Natural killer cell (primary cell): ENCODE data around the gene HSPB6. TPM values are rescaled to one million over a fixed set of nuclear protein-coding genes. Genes with fewer than 3 reads are reported as not detected.

Experiments used
- ATAC-seq, 3 donors: fragments of 150-1000 bp in 2 of 3; fragments of 200-7000 bp in 1 of 3; cut with Tn5 transposase; 1 replicate in 1 of 3; 2 replicates in 2 of 3; pipeline ENCODE4 v1.10.0; 2021; ENCODE audit warnings: mild to moderate bottlenecking in 2 of 3, moderate library complexity in 2 of 3
- DNase-seq, 2 donors: peaks; one replicate each; pipeline versions ENCODE4 v3.0.0 to v3.0.0-alpha.2; 2013 to 2021; ENCODE audit warnings: mixed read lengths in 1 of 2
- H3K27ac ChIP-seq: one replicate; pipeline ENCODE4 v1.5.1; 2013; ENCODE audit warnings: mild to moderate bottlenecking, low read length
- H3K27me3 ChIP-seq: one replicate; pipeline ENCODE4 v1.6.1; 2013; ENCODE audit warnings: low read length; ENCODE audit not compliant: control insufficient read depth, insufficient read depth
- H3K36me3 ChIP-seq: one replicate; pipeline ENCODE4 v1.6.1; 2013; ENCODE audit warnings: low read length; ENCODE audit not compliant: control insufficient read depth, insufficient read depth
- H3K4me1 ChIP-seq: one replicate; pipeline ENCODE4 v1.6.1; 2013; ENCODE audit warnings: low read length; ENCODE audit not compliant: control insufficient read depth, insufficient read depth
- H3K4me3 ChIP-seq: one replicate; pipeline ENCODE4 v1.5.1; 2013; ENCODE audit warnings: low read length
- H3K9me3 ChIP-seq: one replicate; pipeline ENCODE4 v1.6.1; 2013; ENCODE audit warnings: low read length; ENCODE audit not compliant: control insufficient read depth, insufficient read depth
- H3K27ac Mint-ChIP-seq, 2 donors: one replicate each; pipeline ENCODE4 v1.8.0; 2022; ENCODE audit warnings: mild to moderate bottlenecking in 2 of 2, mixed read lengths in 2 of 2, moderate library complexity in 1 of 2
- H3K27me3 Mint-ChIP-seq, 2 donors: one replicate each; pipeline ENCODE4 v1.8.0; 2022; ENCODE audit warnings: low read depth in 2 of 2, mixed read lengths in 2 of 2
- H3K36me3 Mint-ChIP-seq: one replicate; pipeline ENCODE4 v1.8.0; 2022; ENCODE audit warnings: mixed read lengths
- H3K4me1 Mint-ChIP-seq, 2 donors: one replicate each; pipeline ENCODE4 v1.8.0; 2022; ENCODE audit warnings: mixed read lengths in 2 of 2
- H3K4me3 Mint-ChIP-seq: one replicate; pipeline ENCODE4 v1.8.0; 2022; ENCODE audit warnings: mild to moderate bottlenecking, moderate library complexity, mixed read lengths
- H3K9me3 Mint-ChIP-seq, 2 donors: one replicate each; pipeline ENCODE4 v1.8.0; 2022; ENCODE audit warnings: mixed read lengths in 2 of 2
- WGBS: methylation state at CpG from one replicate; pipeline ENCODE4 v1.1.7; 2013; ENCODE audit warnings: missing lambda C conversion rate; ENCODE audit not compliant: insufficient coverage; 5-methylcytosine and 5-hydroxymethylcytosine counted together
- intact Hi-C: fragments of 100-400 bp; cut with micrococcal nuclease; formaldehyde crosslinking; loops from one replicate; pipeline ENCODE4 v1.14.2; 2022
- total RNA-seq, 4 donors: library from RNA; stranded (reverse); fragments of 120-200 nt in 1 of 4; gene quantifications; one replicate each; pipeline versions ENCODE4 v1.2.3 to v1.2.4, GENCODE V29; 2013 to 2022
- TF ChIP-seq, protein P1 (sequence below): fragments of 200-600 bp; IDR thresholded peaks from one replicate; pipeline ENCODE4 v1.8.0; 2022; ENCODE audit warnings: antibody characterized with exemption

Gene HSPB6
- not detected for total RNA-seq
- not detected for total RNA-seq (2013)

DNA sequence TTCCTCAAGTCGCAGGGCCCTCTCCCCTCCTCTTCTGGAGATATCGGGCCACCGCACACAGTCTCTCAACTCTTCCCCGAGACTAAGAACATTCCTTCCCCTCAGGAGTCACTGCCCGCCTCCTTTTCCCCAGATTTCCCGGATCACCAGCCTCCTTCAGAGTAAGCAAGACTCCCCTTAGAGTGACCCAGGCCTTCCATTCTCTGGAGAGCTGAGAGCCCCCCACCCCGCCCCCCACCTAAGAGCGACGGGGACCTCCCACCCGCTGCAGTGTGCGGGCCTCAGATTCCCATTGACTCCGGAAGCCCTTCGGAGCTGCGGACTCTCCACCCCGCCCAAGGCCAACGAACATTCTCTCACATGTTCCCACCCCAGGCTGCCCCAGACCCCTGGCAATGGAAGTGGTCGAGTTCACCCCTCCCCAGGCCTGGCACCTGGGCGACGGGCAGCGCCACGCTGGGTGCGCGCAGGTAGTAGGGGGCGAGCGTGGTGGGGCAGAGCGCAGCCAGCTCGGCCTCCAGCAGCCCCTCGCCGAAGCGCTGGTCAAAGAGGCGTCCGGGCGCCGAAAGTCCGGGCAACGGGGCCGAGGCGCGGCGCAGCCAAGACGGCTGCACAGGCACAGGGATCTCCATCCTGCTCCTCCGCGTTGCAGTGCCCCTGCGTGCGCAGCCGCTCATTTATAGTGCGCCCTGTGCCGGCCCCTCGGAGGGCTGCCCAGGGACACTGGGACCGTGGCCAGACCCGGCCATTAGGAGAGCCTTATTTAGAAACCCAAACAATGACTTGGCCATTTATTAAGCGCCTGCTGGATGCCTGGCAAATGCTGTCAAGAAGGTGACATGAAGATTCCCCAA, at the start of gene HSPB6:
Gene HSPB6 (minus strand): TSS at position 653 of the 854 bp plus-strand sequence. CDS start 21 bp downstream, at position 632.
- Mint-ChIP-seq H3K9me3 (no peaks in the 10 kb centered on the region), H3K27me3 (peaks cover 0 to 18% of the 10 kb centered on the region in 2 donors), H3K4me1 (peaks cover 29 to 40% of the 10 kb centered on the region in 2 donors), H3K27ac (peak within 1 kb of the TSS; percentile 93 to 97), H3K36me3 (no peaks in the 10 kb centered on the region), H3K4me3 (peak within 1 kb of the TSS; percentile 98)
- intact Hi-C loops, result loop anchor here (5.0 kb wide), 1 partner anchor 114 kb away; the partner anchor contains the start of gene ETV2
- TF ChIP-seq, protein P1, sequence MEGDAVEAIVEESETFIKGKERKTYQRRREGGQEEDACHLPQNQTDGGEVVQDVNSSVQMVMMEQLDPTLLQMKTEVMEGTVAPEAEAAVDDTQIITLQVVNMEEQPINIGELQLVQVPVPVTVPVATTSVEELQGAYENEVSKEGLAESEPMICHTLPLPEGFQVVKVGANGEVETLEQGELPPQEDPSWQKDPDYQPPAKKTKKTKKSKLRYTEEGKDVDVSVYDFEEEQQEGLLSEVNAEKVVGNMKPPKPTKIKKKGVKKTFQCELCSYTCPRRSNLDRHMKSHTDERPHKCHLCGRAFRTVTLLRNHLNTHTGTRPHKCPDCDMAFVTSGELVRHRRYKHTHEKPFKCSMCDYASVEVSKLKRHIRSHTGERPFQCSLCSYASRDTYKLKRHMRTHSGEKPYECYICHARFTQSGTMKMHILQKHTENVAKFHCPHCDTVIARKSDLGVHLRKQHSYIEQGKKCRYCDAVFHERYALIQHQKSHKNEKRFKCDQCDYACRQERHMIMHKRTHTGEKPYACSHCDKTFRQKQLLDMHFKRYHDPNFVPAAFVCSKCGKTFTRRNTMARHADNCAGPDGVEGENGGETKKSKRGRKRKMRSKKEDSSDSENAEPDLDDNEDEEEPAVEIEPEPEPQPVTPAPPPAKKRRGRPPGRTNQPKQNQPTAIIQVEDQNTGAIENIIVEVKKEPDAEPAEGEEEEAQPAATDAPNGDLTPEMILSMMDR, result no peak
- peak within 1 kb of the TSS; percentile 8 for H3K27ac ChIP-seq
- 17% methylated on average over 51 of the region's 52 CpGs for WGBS
- no peaks in the 10 kb centered on the region for H3K27me3 ChIP-seq
- DNase-seq, result no peak
- H3K36me3 ChIP-seq, result peaks cover 29% of the 10 kb centered on the region
- H3K4me3 ChIP-seq, result peak within 1 kb of the TSS; percentile 84
- no peaks in the 10 kb centered on the region for H3K9me3 ChIP-seq
- no peak for ATAC-seq
- peaks cover 29% of the 10 kb centered on the region for H3K4me1 ChIP-seq

DNA sequence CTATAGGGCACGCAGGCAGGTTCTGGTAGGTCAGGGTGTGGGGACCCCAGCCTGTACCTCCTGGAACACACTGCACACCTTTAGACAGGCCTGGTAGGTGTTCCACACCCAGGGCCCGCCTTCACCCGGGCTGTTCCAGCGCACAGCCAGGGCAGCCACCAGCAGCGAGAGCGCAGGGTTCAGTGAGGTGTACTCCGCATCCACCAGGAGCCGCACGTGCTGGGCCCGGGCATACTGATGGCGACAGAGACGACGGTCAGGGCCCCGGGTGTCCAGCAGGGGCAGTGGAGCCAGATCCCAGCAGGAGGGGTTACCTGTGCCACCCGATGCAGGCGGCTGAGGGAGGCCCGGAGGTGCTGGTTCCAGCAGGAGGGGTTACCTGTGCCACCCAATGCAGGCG, 49.8 kb upstream of the HSPB6 start:
- no peak for ATAC-seq
- H3K9me3 Mint-ChIP-seq, result no peaks in the 10 kb centered on the region

DNA sequence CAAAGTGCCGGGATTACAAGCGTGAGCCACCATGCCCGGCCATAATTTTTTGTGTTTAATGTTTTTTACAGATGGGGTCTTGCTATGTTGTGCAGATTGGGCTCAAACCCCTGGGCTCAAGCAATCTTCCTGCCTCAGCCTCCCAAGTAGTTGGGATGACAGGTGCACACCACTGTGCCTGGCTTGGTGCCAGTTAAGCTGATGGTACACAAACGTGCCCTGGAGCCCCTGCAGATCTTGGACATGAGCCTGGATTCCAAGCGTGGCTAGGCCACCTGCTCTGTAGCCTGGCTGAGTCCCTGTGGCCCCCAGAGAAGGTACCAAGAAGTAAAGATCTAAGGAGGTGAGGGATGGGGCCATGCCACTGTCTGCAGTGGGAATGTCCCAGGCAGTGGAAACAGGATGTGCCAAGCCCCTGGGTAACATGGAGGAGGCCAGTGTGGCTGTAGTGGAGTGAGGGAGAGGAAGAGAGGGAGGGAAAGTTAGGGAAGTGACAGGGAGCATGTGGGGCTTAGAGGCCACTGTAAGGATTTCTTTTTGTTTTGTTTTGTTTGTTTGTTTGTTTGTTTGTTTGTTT, 48.8 kb upstream of the HSPB6 start:
- intact Hi-C loops, result no loop called here
- WGBS, result 81% methylated on average over 5 of the region's 5 CpGs
- ATAC-seq (no peak), DNase-seq (no peak)
- no peak overlapping the region for H3K4me3 Mint-ChIP-seq
- no peaks in the 10 kb centered on the region for H3K36me3 ChIP-seq
- no peaks in the 10 kb centered on the region for H3K9me3 Mint-ChIP-seq
- TF ChIP-seq, protein P1, result no peak
- H3K36me3 Mint-ChIP-seq, result no peaks in the 10 kb centered on the region
- no peak overlapping the region for H3K4me3 ChIP-seq
- peaks cover 21 to 24% of the 10 kb centered on the region in 2 donors for H3K4me1 Mint-ChIP-seq
- H3K27ac Mint-ChIP-seq, result no peak overlapping the region
- H3K4me1 ChIP-seq, result peaks cover 22% of the 10 kb centered on the region
- H3K27me3 ChIP-seq, result no peaks in the 10 kb centered on the region
- H3K9me3 ChIP-seq, result no peaks in the 10 kb centered on the region
- H3K27ac ChIP-seq, result no peak overlapping the region
- peaks cover 0 to 3% of the 10 kb centered on the region in 2 donors for H3K27me3 Mint-ChIP-seq

More for the DNA sequence above, 49.8 kb upstream of the HSPB6 start:
- Mint-ChIP-seq H3K27me3 (peaks cover 0 to 8% of the 10 kb centered on the region in 2 donors), H3K4me1 (peaks cover 21 to 24% of the 10 kb centered on the region in 2 donors), H3K4me3 (no peak overlapping the region), H3K36me3 (no peaks in the 10 kb centered on the region), H3K27ac (no peak overlapping the region)
- WGBS, result 95% methylated on average over 18 of the region's 18 CpGs
- H3K36me3 ChIP-seq, result no peaks in the 10 kb centered on the region
- TF ChIP-seq, protein P1, result no peak
- no peak overlapping the region for H3K27ac ChIP-seq
- H3K9me3 ChIP-seq, result no peaks in the 10 kb centered on the region
- intact Hi-C loops, result no loop called here
- DNase-seq, result no peak
- H3K4me1 ChIP-seq, result peaks cover 22% of the 10 kb centered on the region
- no peaks in the 10 kb centered on the region for H3K27me3 ChIP-seq
- H3K4me3 ChIP-seq, result no peak overlapping the region
